ENCODE measurements around the gene KRTAP1-3. TPM values are rescaled to one million over a fixed set of nuclear protein-coding genes. Genes with fewer than 3 reads are reported as not detected.

KRTAP1-3 gene
- total and polyA plus RNA-seq, 10 donors = not detected

GRCh38 chr17:40993839-40994238 is 40.8 kb downstream of the KRTAP1-3 start, which contains the start of gene KRTAP3-3:
Gene KRTAP3-3 (minus strand): TSS chr17:40994164. CDS start chr17:40994097, 67 bp downstream.
- DNase-seq = no peak
- H3K27me3 ChIP-seq (replicated peaks in 1 of 7) = peaks cover 0 to 45% (median 0%) of the 10 kb centered on the region in 7 donors
- WGBS, 5 donors = 33 to 58% (median 42%) methylated on average over 4 of the region's 4 CpGs
- intact Hi-C loops (cut with DNase I; ENCODE audit: low total_unique reads) = no loop called here
- H3K4me3 ChIP-seq = no peak within 1 kb of the TSS
- peaks cover 0 to 3% (median 0%) of the 10 kb centered on the region in 8 donors for H3K9me3 ChIP-seq
- no peak within 1 kb of the TSS for H3K27ac ChIP-seq
- no peaks in the 10 kb centered on the region for H3K4me1 ChIP-seq
- TF ChIP-seq POLR2AphosphoS5 (IDR thresholded peaks at IDR 0.05) (no peak), POLR2A (IDR thresholded peaks at IDR 0.05) (no peak)
- TF ChIP-seq, protein P1, sequence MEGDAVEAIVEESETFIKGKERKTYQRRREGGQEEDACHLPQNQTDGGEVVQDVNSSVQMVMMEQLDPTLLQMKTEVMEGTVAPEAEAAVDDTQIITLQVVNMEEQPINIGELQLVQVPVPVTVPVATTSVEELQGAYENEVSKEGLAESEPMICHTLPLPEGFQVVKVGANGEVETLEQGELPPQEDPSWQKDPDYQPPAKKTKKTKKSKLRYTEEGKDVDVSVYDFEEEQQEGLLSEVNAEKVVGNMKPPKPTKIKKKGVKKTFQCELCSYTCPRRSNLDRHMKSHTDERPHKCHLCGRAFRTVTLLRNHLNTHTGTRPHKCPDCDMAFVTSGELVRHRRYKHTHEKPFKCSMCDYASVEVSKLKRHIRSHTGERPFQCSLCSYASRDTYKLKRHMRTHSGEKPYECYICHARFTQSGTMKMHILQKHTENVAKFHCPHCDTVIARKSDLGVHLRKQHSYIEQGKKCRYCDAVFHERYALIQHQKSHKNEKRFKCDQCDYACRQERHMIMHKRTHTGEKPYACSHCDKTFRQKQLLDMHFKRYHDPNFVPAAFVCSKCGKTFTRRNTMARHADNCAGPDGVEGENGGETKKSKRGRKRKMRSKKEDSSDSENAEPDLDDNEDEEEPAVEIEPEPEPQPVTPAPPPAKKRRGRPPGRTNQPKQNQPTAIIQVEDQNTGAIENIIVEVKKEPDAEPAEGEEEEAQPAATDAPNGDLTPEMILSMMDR (IDR thresholded peaks at IDR 0.05 in 8 of 11, conservative IDR thresholded peaks at IDR 0.05 in 3 of 11) = no peak
- H3K36me3 ChIP-seq = no peaks in the 10 kb centered on the region

DNA sequence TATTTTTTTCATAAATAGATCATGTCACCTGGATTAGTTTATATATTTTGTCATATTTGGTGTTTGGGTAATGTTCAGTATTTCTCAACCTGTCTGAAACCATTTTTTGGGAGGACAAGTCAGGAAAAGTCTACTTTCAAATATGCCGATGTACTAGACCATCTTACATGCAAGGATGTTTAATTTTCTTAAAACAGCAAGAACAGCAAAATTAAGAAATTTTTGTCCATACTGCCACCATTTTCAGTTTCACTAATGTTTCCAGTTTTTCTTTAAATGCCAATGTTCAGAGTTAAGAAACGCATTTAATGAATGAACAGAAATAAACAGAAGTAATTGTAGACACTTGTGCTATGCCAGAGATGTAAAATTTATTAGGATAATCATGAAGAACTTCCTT is 41.6 kb downstream of the KRTAP1-3 start:
- peaks cover 0 to 3% (median 0%) of the 10 kb centered on the region in 8 donors for H3K9me3 ChIP-seq
- TF ChIP-seq, protein P1 (IDR thresholded peaks at IDR 0.05 in 8 of 11, conservative IDR thresholded peaks at IDR 0.05 in 3 of 11) = no peak
- TF ChIP-seq POLR2A (IDR thresholded peaks at IDR 0.05) (no peak), POLR2AphosphoS5 (IDR thresholded peaks at IDR 0.05) (no peak)
- no peak overlapping the region for H3K4me3 ChIP-seq
- WGBS, 5 donors = 90 to 94% (median 92%) methylated on average over 2 of the region's 2 CpGs
- intact Hi-C loops (cut with DNase I; ENCODE audit: low total_unique reads) = no loop called here
- H3K36me3 ChIP-seq = no peaks in the 10 kb centered on the region
- DNase-seq = no peak
- no peaks in the 10 kb centered on the region for H3K4me1 ChIP-seq
- peaks cover 0 to 45% (median 0%) of the 10 kb centered on the region in 7 donors for H3K27me3 ChIP-seq (replicated peaks in 1 of 7)
- no peak overlapping the region for H3K27ac ChIP-seq

DNA sequence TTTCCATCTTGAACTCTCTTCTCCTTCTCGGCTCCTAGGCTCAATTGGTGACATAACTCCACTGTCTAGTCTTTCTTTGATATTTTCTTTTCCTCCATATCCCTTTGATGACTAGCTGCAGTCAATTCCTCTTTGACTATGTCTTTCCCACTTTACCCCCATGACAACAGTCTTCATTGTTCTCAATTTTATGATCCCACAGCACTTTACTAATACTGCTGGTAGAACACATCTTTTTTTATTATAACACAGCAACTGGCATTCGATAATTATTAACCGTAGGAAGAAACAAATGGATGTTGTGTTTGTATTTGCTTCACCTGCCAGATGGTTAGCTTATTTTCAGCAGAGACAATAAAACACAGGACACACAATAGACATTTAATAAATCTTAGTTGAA is 42.0 kb downstream of the KRTAP1-3 start:
- H3K9me3 ChIP-seq = peaks cover 0 to 3% (median 0%) of the 10 kb centered on the region in 8 donors
- H3K4me1 ChIP-seq = peaks cover 0 to under 1% (median 0%) of the 10 kb centered on the region in 6 donors
- intact Hi-C loops (cut with DNase I; ENCODE audit: low total_unique reads) = no loop called here
- no peak for TF ChIP-seq POLR2A (IDR thresholded peaks at IDR 0.05)
- TF ChIP-seq, protein P1 (IDR thresholded peaks at IDR 0.05 in 8 of 11, conservative IDR thresholded peaks at IDR 0.05 in 3 of 11) = no peak
- no peak for TF ChIP-seq POLR2AphosphoS5 (IDR thresholded peaks at IDR 0.05)
- DNase-seq = no peak
- 87 to 94% (median 91%) methylated on average over 3 of the region's 3 CpGs for WGBS, 5 donors
- no peaks in the 10 kb centered on the region for H3K36me3 ChIP-seq
- no peak overlapping the region for H3K4me3 ChIP-seq
- peaks cover 0 to 45% (median 0%) of the 10 kb centered on the region in 7 donors for H3K27me3 ChIP-seq (replicated peaks in 1 of 7)
- H3K27ac ChIP-seq = no peak overlapping the region

DNA sequence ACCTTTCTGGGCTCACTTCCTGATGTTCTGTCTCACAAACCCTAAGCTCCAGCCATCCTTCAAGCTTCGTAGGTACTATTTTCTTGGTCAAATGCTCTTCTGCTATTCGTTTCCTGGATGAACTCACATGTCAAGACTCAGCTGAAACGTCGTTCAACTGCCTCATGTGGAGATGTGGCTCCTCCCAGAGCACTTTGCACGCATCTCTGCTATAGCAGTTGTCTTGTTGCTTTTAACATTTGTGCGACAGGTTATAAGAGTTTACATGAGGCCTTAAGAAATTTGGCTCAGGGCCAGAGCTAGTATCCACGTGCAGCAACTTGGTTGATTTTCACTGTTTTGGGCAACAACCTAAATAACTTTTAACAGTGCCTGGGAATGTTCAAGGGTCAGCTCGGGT is 47.8 kb downstream of the KRTAP1-3 start:
- peaks cover 0 to 26% (median 0%) of the 10 kb centered on the region in 7 donors for H3K27me3 ChIP-seq (replicated peaks in 1 of 7)
- no peak for DNase-seq
- H3K27ac ChIP-seq = no peak overlapping the region
- peaks cover 0 to 3% (median 0%) of the 10 kb centered on the region in 8 donors for H3K9me3 ChIP-seq
- peaks cover 0 to 6% (median 0%) of the 10 kb centered on the region in 6 donors for H3K4me1 ChIP-seq
- intact Hi-C loops (cut with DNase I; ENCODE audit: low total_unique reads) = no loop called here
- no peak for TF ChIP-seq POLR2AphosphoS5 (IDR thresholded peaks at IDR 0.05)
- TF ChIP-seq, protein P1 (IDR thresholded peaks at IDR 0.05 in 8 of 11, conservative IDR thresholded peaks at IDR 0.05 in 3 of 11) = no peak
- no peaks in the 10 kb centered on the region for H3K36me3 ChIP-seq
- no peak overlapping the region for H3K4me3 ChIP-seq
- WGBS, 5 donors = 53 to 71% (median 63%) methylated on average over 8 of the region's 8 CpGs
